T47D (cell line): ENCODE results near the gene RBM6.
"Not testable (repeated sequence)": the region's sequence is repeated elsewhere in the genome, so short reads cannot be mapped to it uniquely, and the experiment has no call there.

Source experiments
- DNase-seq, 2 experiments: peaks; one replicate each; pipeline versions ENCODE4 v3.0.0 to v3.0.0-alpha.2; 2011 to 2012; ENCODE audit warnings: low read depth in 1 of 2, low spot score in 1 of 2
- JUND ChIP-seq: IDR thresholded peaks from 2 replicates; pipeline ENCODE4 v1.6.1; 2012; ENCODE audit warnings: low read depth
- in situ Hi-C: cut with HindIII; loops from 2 replicates; pipeline ENCODE4 v1.10.0; 2016; ENCODE audit warnings: low sequenced_read_pairs, low pct_unique_long_range_greater_than_20kb

Gene RBM6

DNA sequence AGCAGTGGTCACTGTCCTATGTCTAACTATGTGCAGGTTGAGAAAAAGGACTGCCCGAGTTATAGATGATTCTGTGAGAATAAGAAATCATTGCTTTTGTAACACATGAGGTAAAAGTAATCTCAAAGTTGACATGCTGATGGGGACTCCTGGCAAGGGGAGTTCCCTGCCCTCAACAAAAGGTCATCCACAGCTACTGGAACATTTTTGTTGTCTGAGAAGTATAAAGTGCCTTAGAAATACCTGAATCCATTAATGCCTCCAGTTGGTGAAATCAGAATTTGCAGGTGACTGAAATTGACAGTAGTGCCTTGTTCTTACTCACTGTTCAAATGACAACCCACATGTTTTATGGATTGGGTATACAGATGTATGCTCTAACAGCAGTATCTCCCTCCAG, 105.0 kb downstream of the RBM6 start:
- in situ Hi-C loops: no loop called here
- TF ChIP-seq JUND: no peak
- DNase-seq: no peak

DNA sequence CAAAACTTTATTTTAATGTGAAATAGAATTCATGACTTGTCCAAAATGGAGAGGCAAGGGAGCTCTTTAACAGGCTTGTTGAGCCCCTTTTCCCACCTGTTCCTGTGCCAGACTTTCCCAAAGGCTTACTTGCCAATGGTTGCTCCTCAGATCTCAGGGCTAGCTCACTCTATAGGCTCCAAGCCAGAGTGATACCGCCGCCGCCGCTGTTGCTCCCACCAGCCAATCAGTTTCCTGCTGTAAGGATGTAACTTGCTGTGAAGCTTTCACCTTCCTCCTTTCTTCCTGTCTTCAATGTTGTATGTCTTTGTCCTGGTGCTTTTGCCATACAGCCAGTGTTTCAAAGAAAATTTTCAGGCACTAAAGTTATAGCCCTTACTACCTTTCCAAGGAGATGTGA, 107.5 kb downstream of the RBM6 start:
- no peak for TF ChIP-seq JUND
- in situ Hi-C loops: no loop called here
- no peak for DNase-seq

DNA sequence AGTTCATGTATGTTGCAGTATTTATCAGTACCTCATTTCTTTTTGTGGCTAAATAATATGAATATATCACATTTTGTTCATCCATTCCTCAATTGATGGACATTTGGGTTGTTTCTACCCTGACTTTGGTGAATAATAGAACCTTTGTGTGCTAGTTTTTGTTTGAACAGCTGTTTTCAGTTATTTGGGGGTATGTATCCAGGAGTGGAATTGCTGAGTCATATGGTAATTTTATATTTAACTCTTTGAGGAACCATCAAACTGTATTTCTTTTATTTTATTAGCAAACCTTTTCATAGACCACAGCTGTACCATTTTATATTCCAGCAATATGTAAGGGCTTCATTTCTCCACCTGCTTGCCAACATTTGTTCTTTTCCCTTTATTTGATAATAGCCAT, 110.4 kb downstream of the RBM6 start:
- TF ChIP-seq JUND: no peak
- in situ Hi-C loops: no loop called here
- no peak for DNase-seq

DNA sequence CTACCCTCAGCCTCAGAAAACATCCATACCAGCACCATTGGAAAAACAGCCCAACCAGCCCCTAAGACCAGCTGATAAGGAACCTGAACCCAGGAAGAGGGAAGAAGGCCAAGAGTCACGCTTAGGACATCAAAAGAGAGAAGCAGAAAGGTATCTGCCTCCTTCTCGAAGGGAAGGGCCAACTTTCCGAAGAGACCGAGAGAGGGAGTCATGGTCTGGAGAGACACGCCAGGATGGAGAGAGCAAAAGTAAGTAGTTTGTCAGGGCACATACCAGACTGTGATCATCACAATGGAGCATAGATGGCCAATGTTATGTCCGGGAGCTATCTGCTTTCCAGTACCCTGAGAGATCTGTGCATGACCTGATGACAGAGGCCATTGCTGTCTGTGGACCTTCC, 117.8 kb downstream of the RBM6 start:
- in situ Hi-C loops: no loop called here
- no peak for DNase-seq
- TF ChIP-seq JUND: no peak

DNA sequence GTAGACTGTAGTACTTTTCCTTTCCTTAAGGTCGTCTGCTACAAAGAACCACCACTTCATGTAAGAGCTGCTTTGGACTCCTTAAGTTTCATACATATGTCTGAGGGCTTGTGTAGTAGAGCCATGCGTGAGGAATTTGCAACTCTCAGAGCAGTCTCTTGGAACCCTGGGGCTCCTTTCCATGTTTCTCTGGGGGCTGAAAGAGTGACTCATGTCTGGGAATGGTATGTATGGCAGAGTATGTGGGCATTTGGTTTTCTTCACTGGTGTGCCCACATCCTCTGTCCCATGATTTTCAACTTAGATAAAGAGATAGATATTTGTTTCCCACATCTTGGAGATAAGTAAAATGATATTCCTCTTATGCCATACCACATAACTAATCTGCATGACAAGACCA, 128.2 kb downstream of the RBM6 start:
- no peak for TF ChIP-seq JUND
- DNase-seq: no peak
- in situ Hi-C loops: no loop called here

DNA sequence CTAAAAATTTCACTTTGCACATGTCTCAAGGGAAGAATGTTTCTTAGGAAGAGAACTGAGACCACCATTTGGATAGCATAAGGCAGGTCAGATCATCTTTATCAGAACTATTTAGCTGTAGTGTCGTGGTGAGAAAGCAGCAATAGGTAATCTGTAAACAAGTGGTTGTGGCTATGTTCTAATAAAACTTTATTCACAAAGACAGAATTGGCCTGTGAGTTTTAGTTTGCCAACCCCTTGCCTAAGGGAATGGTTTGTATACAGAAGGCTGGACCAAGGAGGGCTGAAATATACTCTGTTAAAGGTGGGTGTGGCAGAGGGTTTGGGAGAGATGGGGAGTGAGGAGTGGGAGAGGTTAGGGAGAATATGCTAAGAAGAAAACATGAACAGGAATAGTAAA, 138.1 kb downstream of the RBM6 start:
- in situ Hi-C loops: no loop called here
- DNase-seq: no peak
- TF ChIP-seq JUND: no peak

DNA sequence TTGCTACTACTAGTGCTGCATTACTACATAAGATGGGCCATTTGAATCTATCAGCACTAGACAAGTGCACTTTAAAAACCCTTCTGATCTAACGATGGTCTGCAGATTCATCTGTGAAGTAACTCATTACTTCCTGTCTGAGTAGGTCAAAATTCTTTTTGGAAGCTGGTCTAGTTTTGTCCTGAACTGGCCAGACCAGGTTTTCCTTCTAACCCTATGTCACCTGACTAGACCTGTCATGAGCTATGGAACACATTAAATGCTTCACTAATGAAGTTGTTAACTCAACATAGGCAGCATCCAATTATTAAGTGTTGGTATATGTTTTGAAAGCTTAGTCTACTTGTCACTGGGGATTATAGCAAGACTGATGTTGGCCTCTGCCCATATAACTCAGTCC, 138.7 kb downstream of the RBM6 start:
- DNase-seq: peak in 1 of 2 experiments; percentile 30
- in situ Hi-C loops: no loop called here
- TF ChIP-seq JUND: no peak

DNA sequence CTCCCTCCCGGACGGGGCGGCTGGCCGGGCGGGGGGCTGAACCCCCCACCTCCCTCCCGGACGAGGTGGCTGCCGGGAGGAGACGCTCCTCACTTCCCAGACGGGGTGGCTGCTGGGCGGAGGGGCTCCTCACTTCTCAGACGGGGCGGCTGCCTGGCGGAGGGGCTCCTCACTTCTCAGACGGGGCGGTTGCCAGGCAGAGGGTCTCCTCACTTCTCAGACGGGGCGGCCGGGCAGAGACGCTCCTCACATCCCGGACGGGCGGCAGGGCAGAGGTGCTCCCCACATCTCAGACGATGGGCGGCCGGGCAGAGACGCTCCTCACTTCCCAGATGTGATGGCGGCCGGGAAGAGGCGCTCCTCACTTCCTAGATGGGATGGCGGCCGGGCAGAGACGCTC, 145.0 kb downstream of the RBM6 start:
- DNase-seq, in situ Hi-C loops: not testable (repeated sequence)

DNA sequence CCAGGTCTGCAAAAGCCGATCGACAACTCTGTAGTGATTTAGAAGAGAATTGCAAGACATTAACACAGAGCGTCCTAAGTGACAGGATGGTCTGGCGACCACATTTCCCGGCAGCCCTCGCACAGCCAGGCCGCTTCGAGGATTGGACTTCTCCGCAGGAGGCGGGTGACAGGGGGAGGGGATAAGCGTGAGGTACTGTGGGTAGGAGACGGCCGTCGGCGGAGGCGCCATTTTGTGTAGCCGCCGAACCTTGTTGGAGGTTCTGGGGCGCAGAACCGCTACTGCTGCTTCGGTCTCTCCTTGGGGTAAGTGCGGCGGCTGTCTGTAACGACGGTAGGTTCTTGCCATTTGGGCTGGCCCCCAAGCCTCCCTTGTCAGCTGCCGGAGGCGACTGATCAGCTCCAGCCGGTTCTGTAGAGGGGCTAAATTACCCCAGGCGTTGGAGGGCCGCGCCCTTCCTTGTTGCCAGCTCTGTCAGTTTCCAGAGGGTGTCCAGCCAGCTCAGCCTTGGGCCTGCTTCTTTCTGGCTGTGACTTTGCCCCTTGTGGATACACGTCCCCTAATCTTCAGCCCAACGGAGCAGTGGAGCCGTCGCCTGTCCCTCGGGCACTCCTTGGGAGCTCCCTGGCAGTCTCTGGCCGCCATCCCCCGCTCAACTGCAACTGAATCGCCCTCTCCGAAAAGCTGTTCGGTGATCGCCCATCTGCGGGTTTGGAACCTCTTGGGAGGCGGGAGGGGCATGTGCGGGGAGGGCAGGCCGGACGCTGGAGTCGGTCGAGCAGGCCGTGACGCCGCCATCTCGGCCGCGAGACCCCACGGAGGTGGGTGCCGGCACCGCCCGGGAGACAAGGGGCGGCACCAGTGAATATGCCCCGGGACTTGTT, 149.0 kb downstream of the RBM6 start, which contains the start of gene RBM5:
Gene RBM5, plus strand, starts transcription at position 195 of the 884 bp plus-strand sequence. CDS start 1,516 bp downstream, outside the sequence.
- in situ Hi-C loops: no loop called here
- TF ChIP-seq JUND: no peak
- DNase-seq: peak; percentile 92 to 96

DNA sequence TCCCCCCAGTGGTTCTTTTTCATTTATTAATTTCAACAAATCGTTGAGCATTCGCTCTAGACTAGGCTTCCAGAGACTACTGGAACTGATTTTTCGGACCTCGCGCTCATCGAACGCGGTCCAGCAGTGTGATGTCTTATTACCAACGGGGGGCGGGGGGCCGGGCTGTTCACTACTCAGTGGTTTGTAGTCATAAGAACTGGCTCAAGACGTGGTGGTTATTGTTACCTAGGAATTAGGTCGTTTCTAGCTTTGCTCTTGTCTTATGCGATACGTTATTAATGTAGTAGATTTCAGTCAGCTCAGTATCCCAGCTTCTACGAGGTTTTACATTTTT, 149.6 kb downstream of the RBM6 start:
- TF ChIP-seq JUND: no peak
- DNase-seq: peak; percentile 5 to 11
- in situ Hi-C loops: no loop called here

DNA sequence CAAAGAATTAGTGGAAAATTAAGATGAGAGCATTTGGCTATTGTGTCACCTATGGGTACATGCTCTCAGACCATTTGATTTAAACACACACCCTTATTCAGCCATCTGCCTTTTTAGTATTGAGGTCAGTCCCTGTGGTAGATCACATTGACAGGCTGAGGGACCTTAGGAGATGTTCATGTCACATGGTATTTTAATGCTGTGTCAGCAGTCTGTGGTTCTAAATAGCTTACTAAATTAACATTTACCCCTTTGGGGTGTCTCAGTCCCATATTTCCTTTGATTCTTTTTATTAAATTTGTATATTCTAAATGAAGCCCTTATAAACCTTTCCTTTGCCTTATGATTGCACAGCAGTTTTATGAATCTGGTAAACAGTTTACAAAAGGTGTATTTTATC, 151.0 kb downstream of the RBM6 start:
- in situ Hi-C loops: no loop called here
- no peak for DNase-seq
- no peak for TF ChIP-seq JUND

DNA sequence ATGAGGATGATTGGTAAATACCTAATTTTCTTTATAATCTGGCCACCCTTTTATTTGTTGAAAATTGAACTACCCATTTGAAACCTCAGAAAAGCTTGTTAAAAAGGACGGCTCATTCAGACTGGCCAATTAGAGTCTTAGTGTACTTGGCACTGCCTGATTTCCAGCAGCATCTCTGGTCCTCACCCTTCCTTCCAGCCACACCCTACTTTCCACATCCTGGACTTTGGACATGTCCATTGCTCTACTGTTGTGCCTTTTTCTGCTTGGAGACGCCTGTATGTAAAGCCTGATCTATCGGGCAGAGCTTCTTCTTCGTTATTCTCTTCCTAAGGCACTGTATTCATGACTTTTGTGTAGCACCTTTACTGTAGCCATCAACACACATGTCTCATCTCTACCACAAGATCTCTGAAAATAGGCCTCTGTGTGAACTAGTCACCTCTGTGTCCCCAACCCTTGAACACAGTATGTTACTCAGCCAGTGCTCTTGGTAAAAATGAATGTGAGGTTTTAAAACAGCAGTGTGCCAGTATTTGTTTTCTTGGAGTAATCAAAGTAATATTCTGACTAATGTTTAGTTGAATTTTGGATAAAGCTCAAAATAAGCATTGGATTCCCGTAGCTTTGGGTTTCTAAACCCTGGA, 155.5 kb downstream of the RBM6 start:
- no peak for TF ChIP-seq JUND
- in situ Hi-C loops: no loop called here
- no peak for DNase-seq

DNA sequence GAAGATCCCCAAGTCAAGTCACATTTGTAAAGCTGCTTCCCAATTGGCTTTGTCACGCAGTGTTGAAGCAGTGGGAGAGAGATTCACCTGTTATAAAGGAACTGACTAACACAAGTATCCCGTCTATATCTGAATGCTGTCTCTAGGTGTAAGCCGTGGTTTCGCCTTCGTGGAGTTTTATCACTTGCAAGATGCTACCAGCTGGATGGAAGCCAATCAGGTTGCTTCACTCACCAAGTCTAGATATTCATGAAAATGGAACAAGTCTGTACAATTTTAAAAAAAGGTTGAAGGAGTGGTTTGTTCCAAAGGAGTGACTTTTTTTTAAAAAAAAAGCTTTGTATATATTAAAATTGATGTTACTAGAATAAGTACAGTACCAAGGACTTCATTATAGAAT, 160.4 kb downstream of the RBM6 start:
- TF ChIP-seq JUND: no peak
- in situ Hi-C loops: no loop called here
- DNase-seq: no peak
